GM21786 (cell line): ENCODE measurements around the gene ATG7.
"Not testable (repeated sequence)": the region's sequence is repeated elsewhere in the genome, so short reads cannot be mapped to it uniquely, and the experiment has no call there.

ENCODE experiments used
- ATAC-seq: cut with Tn5 transposase; IDR thresholded peaks from one replicate; pipeline ENCODE4 v1.9.1; 2021; ENCODE audit not compliant: unreplicated experiment

Gene ATG7

DNA sequence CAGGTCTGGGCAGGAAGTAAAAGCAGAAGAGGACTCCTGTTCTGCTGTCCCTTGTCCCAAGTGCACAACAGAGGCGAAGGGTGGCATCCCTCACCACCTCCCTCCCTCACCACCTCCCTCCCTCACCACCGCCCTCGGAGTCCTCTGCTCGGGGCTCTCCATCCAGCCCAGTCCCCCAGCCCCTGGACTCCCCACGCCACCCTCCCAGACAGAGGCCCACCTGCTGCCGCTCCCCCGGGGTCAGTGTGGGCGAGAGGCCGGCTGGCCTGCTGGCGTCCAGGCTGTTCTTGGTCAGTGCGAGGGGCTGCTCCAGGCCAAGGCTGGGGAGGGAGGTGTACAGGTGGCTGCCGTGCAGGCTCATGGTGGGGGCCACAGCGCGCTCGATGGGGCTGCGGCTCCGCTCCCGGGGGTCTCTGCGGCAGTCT is 292.4 kb downstream of the ATG7 start:
- ATAC-seq: no peak

DNA sequence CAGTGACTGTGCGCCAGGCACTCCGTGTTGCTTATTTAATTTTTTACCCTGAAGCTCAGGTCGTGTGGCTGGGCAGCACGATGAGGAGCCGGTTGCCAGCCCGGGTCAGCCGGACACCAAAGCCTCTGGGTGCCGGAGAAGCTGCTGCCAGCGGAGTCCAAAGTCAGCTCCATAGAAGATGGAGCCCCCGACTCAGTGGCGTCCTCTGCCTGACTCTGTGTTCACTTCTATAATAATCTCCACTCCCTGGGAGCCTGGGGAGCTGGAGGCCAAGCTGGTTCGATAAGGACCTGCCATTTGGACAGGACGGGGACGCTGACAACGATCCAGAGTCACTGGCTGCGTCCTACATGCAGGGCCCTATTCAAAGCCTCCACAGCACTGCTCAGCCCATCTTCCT is 292.9 kb downstream of the ATG7 start:
- ATAC-seq: no peak

DNA sequence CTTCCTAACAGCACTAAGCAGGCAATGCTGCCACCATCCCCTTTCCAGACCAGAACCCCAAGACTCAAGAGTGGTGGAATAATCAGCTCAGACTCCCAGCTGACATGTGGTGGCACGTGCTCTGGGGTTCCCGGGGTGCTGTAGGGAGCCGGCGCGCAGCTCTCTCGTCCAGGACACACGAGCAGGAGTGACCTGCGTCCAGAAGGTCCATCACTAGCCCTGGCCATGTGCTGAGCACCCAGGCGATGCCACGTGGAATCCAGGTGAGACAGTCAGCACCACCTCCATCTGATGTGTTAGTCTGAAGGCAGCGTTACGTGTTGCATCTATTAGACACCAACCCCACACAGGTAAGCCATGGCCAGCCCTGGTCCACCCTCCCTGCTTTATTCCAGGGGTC is 293.3 kb downstream of the ATG7 start:
- no peak for ATAC-seq

DNA sequence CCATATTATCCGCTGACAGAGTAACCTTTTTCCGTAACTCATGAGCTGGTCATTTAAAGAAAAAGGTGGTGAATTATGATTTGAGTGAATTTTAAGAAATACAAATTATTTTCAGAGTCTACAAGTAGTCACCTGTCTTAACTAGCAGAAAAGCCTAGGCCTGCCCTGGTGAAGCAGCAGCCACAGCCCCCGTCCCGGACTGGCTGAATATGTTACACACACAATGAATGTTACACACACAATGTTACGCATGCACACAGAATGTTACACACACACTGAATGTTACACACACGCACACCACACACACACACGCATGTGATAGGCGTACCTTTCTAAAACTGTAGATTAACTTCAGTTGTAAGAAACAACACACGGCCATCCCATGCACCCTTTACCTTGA is 293.7 kb downstream of the ATG7 start:
- no peak for ATAC-seq

DNA sequence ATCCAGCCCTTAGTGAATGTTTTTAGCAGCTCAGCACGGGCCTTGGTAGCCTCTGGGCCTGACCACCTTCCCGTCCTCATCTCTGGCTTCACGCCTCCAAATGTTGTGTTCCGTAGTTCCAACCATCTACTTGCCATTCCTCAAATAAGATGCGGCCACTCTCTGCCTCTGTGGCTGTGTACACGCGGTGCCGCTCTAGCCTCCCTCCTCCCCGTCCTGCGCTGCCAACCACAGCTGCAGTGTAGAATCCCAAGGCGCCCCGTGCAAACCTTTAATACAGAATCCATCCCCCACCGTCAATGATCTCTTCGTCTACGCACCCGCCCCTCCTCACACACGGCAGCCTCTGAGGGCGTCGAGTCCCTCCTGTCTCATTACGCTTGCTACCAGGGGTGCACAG is 294.3 kb downstream of the ATG7 start:
- ATAC-seq: no peak

DNA sequence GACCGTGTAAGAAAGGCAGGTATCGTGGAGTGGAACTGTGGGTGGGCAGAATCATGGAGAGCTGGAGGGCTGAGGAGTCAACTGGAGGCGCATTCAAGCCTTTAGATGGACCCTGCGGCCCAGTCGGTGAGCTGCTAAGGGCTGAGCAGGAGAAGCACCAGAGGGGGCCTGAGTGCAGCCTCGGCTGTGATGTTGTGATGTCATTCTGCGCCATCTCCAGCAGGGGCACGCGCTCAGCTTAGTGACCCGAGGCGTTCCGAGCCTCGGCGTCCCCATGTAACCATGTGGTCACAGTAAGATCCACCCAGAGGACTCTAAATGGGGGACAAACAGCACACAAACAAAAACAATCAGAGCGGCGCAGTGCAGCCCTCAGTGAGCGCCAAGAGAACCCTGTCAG is 294.7 kb downstream of the ATG7 start:
- ATAC-seq: no peak

DNA sequence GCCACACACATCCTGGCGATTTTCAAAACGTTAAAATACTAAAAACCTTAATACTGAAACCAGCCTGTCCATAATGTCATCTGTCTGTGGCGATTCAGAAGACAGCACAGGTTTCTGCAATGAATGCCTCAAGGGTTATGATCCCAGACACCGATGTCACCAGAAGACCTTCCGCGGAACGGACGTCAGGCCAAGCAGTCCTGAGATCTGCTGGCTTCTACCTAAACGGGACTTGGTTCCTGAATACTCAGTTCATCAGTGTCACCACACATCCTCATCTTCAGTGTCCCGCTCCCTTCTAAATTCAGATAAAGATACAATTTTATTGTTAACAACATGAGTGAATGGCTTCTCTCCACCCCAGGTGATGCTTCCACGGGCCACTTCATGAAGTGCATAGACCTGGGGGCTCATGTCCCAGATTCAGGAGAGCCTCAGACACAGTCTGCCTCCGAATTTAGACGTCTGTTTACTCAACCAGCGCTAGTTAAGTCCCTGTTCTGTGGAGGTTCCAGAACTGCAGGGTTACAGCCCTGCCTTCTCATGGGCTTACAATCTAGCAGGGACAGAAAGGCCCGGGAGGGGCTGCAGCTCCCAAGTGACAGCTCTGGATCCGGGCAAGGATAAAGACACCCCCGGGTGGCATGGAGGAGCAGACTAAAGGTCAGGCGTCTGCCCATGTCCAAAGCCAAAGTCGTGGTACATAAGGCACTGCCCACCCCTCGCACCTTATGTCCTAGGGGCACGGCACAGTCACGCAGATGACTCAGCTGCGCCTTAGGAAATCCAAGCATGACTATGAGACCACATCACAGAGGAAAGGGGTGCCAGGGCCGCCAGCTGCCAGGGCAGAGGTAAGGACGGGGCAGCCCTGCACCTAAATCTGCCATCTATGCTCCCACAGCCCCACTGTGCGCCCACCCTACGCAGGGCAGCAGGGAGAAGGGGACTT is 295.6 kb downstream of the ATG7 start:
- no peak for ATAC-seq

DNA sequence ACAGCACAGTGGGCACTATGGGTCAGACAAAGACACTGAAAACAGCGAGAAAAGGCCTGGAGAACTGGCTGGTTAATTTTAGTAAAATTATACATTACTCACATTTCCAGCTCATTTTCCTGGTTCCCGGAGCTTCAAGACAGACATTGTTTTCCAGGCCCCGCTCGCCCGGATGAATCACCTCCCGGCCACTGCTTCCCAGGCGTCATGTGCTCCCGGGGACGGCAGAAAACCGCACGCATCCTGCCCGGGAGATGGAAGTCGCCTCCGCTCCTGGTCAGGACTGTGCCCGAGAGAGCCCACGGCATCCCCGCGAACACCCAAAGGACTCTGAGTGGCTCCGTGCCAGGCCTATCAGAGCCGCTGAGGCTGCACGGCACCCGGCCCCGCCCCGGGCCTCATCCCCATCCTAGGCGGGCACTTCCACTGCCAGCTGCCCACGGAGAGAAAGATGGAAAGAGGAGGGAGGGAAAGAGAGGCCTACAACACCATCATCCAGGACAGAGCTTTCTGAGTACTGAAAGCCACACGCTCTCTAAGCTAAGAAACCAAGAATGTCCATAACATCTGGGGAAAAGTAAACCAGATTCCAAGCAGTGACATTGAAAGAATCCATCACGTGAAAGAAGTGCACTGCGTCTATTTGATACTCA is 296.4 kb downstream of the ATG7 start:
- no peak for ATAC-seq

DNA sequence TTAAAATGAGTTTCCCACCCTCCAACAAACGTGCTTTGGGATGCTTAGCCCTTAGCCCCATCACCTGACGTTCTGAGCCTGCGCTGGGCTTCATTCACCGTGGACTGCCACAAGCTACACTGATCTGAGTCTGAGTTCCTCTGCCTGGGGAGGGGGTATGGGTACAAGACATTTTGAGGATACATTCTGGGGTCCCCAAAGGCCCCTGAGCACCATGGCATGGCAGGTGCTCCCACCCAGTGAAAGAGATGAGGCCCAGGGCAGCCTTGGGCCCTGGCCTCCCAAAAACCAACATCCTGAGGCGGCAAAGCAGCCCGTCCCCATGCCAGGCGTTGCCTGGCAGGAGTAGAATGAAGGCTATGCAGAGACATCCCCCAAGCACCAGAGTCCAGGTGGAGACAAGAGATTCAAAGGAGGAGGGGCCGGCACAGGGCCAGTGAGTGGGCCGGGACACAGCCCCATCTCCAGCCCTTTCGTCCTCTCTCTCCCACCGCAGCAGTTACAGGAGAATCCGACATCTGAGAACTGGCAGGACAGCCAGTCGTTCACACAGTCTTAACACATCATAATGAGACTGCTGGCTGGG is 297.1 kb downstream of the ATG7 start:
- no peak for ATAC-seq

DNA sequence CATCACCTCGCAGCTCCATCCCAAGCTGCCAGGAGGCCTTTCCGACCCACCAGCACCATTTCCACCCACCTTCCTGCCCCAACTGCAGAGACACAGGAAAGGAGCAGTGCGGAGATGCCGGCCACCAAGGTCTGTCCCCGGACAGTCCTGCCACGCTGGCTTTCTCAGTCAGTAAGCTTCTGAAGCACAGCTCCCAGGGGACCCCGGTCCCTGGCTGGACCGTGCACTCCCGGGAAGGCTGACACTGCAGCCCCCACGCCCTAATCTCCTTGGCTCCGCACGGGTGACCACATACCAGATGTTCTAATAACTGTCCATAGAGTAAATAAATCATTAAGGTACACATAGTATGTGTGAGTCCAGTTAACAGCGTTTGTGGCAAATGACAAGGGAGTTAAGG is 298.1 kb downstream of the ATG7 start:
- ATAC-seq: no peak

DNA sequence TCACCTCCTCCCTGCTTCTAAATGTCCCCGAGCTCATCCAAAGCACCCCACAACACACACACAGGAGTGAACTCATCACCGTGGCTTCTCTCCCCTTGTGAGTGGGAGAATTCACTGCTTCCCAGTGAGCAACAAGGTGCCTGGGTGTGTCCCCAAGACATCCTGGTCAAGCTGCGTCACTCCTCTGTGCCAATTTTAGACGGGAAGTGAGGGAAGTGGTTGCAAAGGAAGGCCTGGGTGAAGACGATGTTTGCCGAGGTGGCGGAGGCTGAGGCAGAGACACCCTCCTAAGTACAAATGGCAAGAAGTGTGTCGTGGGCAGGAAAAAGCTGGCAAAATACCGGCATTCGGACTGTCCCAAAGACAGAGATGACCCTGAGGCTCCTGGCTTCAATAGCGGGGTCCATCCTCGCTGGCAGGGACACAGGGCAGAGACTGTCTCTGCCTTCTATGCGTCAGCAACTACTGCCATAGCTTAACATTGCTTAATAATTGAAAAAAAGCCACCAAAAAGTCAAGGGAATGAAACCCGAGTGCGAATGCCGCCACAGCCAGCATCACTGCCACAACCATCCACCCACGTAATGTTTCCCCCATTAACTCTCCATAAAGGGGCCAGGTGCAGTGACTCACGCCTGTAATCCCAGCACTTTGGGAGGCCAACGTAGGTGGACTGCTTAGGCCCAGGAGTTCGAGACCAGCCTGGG is 298.7 kb downstream of the ATG7 start:
- no peak for ATAC-seq

DNA sequence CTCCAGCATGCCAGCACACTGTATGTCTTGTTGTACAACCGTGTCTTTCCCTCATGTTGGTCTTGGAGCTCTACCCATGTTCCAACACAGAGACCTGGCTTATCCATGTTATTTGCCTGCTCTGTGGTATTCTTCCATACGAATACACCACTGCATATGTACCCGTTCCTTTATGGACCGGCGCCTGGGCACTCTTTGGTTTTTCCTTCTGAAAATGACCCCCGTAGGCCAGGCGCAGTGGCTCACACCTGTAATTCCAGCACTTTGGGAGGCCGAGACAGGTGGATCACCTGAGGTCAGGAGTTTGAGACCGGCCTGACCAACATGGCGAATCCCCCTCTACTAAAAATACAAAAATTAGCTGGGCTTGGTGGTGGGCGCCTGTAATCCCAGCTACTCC is 300.5 kb downstream of the ATG7 start:
- not testable (repeated sequence) for ATAC-seq

DNA sequence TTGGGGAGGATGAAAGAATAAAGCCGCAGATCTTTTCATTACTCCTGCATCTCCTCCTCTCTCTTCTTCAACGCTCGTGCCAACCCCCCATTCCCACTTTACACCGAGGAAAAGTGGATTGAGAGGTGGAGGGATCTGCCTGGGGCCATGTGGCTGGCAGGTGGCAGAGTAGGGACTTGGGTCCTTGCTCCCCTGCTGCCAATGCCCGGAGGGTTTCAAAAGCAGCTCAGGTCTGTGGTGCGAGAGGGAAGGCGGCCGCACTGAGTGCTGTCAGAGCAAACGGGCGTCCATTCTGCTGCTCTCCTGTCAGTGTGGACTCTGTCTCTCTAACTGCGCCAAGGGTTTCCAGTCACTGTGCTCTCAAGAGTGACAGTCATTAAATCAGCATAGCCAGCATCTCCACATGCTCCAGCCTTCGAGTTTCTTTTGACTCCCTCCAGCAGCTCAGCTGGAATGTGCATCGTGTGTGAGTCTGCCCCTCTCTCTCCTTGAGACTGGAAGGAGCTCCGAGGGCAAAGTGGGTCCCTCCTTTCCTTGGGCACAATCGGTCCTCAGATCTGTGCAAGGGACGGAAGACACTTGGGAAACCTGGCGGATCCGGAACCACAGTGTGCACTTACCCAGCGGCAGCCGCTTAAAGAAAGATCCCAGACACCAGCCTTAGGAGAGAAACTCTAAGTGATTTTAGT is 302.9 kb downstream of the ATG7 start:
- ATAC-seq: no peak

DNA sequence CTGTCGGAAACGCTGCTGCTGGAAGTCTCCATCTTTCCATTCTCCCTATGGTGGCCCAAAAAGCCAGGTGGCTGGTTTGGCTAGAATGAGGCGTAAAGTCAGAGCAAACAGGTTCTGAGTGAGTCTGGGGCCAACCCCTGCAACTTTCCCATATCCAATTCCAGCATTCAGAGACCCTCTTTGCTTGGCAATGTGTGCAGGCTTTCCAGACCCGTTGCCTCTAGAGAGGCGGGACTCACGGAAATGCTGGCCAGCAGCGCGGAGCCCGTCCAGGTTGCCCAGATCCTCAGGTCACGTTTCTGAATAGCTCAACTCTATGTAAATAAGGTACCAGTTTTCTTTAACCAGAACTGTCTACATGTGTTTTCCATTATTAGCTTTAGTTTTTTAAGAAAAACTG is 303.5 kb downstream of the ATG7 start:
- ATAC-seq: no peak

DNA sequence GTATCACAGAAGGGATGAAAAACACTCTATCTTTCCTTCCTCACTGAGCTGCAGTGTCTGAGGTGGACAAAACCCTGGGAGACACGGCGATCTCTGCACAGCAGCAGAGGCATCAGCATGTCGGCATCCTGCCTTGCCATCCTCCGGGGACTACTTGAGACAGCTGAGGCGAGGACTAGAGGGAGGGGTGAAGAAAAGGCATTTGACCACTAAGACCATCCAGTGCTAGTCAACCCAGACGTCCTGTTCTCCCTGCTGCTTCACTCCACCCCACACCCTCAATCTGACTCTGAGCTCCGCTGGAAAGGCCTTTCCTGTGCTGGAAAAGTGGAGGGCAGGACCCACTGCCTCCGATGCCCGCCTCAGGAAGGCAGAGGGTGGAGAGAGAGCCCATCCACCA is 304.3 kb downstream of the ATG7 start:
- no peak for ATAC-seq

DNA sequence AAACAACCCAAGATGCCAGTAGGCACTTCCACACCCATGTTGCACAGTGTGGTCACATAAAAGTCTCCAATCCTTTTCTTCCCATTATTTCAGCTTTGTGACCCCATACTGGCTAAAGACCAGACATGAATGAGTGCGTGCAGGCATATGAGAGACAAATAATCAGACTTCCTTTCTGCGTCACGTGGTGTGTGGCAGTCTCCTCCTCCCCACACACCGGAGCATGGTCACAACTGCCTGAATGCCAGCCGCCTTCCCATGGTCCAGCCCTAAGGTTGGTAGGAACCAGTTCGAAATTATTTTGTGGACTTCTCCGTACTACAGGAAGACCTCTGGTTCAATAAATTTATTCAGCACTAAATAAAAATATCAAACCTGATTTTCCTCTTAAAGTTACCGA is 306.0 kb downstream of the ATG7 start:
- ATAC-seq: no peak

DNA sequence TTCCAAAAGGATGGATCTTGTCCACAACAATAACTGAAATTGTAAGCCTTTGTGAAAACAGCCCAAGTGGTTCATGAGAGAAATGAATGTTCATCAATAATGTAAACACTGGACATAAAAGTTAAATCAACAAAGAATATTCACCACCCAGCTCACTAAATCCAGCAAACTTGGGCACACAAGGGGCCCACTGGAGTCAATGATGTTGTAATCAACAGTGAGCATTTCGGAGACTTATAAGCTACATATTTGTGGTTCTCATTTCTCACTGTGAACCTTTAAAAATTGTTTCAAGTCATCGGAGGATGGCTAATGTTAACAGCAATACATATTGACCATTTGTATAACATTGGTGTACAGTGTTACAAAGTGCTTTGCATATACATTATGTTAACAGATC is 308.4 kb downstream of the ATG7 start:
- ATAC-seq: no peak

DNA sequence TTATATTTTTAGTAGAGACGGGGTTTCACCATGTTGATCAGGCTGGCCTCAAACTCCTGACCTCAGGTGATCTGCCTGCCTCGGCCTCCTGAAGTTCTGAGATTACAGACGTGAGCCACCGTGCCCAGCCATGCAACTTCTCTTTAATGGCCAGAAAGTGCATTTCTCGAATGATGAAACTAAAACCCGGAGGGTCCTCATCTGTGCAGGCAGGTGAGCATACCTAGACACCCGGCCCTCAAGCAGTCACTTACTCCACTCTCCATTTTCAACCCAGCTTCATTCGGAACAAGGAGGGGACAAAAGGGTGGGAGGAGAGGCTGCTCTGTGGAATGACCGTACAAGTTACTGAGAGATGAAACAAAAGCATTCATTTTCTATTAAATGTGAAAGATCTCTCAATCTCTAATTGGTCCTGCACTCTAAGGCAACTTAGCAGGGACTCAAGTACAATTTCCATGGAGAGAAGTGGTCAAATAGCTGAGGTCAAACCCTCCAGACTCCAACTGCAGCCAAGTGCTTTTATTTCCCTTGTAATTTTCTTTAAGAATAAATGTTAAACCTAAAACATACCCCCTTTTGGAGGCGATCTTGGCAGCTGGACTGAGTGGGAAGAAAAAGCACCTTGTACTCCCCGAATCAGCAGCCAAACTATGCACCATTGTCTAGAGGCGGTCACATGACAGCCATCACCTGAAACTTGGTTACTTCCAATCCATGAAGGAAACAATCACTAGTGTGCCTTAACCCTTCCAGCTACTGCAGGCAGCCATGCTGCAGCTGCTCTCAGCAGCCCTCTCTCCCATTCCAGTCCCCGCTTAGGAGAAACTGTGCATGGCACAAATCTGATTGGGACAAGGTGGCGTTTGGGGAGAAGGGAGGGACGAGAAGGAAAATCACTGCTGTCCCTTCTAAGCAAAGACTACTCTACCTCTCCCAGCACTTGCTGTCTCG is 309.3 kb downstream of the ATG7 start:
- no peak for ATAC-seq

DNA sequence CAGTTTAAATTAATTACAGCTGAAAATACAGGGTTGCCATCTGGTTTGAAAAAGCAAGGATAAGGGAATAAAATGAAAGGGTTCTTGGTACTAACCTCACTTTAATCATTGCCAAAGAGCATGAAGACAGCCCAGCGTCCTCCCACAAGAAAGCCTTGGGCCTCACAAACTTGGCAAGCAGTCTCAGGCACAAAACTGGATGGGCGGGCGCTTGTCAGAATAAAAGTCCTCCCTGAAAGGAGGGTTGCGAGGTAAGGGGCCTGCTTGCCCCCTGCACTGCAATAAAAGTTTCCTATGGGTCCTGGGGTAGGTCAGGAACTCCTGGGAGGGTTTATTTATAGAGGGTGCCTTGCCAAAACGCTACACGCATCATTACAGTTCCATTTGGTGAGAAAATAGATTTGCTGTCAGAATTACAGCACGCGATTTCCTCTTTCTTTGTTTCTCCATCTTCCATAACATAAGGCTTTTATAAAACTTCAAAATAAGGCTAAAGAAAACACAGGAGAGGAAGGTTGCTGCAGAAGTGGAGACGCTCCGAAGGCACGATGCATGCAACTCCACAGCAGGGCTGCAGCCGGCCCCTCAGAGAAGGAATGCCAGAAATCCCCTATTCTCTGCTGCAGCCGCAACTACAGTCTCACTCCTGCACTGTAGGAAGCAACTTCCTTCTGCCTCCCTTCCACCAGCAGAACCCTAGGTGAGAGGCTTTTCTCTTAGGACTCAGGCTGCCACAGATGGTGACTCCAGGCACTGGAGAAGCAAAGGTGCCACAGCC is 310.2 kb downstream of the ATG7 start:
- peak; percentile 50 for ATAC-seq
